HEK293 (cell line): Measurements from ENCODE around the gene QSER1.

Source experiments
- CTCF ChIP-seq: fragments of 450-650 bp; formaldehyde crosslinking; IDR thresholded peaks from 2 replicates; pipeline ENCODE4 v1.5.1; 2016; ENCODE audit warnings: missing biosample characterization, missing genetic modification characterization
- KLF16 ChIP-seq: fragments of 450-650 bp; formaldehyde crosslinking; IDR thresholded peaks from 2 replicates; pipeline ENCODE4 v1.5.1; 2017; ENCODE audit warnings: missing biosample characterization, missing genetic modification characterization
- PRDM4 ChIP-seq: fragments of 450-650 bp; formaldehyde crosslinking; IDR thresholded peaks from 2 replicates; pipeline ENCODE4 v1.5.1; 2017; ENCODE audit warnings: missing biosample characterization, missing genetic modification characterization
- REST ChIP-seq: fragments of 450-650 bp; formaldehyde crosslinking; IDR thresholded peaks from 2 replicates; pipeline ENCODE4 v1.5.1; 2016; ENCODE audit warnings: missing biosample characterization, missing genetic modification characterization
- TCF7L2 ChIP-seq: IDR thresholded peaks from 2 replicates; pipeline ENCODE4 v1.6.1; 2011; ENCODE audit warnings: low read depth, mild to moderate bottlenecking, inconsistent platforms, low read length, moderate library complexity, borderline replicate concordance
- TSHZ1 ChIP-seq: fragments of 450-650 bp; formaldehyde crosslinking; IDR thresholded peaks from 2 replicates; pipeline ENCODE4 v1.5.1; 2016; ENCODE audit warnings: missing biosample characterization, missing genetic modification characterization, borderline replicate concordance
- ZNF10 ChIP-seq: fragments of 450-650 bp; formaldehyde crosslinking; IDR thresholded peaks from 2 replicates; pipeline ENCODE4 v1.5.1; 2017; ENCODE audit warnings: missing biosample characterization, missing genetic modification characterization
- ZNF335 ChIP-seq: fragments of 450-650 bp; formaldehyde crosslinking; conservative IDR thresholded peaks from 2 replicates; pipeline ENCODE4 v1.5.1; 2016; ENCODE audit warnings: missing biosample characterization, missing genetic modification characterization
- ZNF449 ChIP-seq: fragments of 450-650 bp; formaldehyde crosslinking; IDR thresholded peaks from 2 replicates; pipeline ENCODE4 v1.5.1; 2017; ENCODE audit warnings: missing biosample characterization, mild to moderate bottlenecking, missing genetic modification characterization, moderate library complexity

- no peak for TF ChIP-seq CTCF
- TF ChIP-seq ZNF449: no peak
- no peak for TF ChIP-seq REST (tag by site-specific recombination)
- TF ChIP-seq ZNF335 (tag by site-specific recombination): no peak
- TF ChIP-seq PRDM4 (tag by site-specific recombination): no peak
- no peak for TF ChIP-seq TSHZ1 (tag by site-specific recombination)
- no peak for TF ChIP-seq KLF16 (tag by site-specific recombination)
- no peak for TF ChIP-seq ZNF10 (tag by site-specific recombination)
- TF ChIP-seq TCF7L2: no peak
Observed at GRCh38 chr11:32888805-32889204, 3.8 kb upstream of the QSER1 start.
